Measurements from ENCODE around the gene DMTF1.
"Not testable (repeated sequence)": the region's sequence is repeated elsewhere in the genome, so short reads cannot be mapped to it uniquely, and the experiment has no call there.

Gene DMTF1

DNA sequence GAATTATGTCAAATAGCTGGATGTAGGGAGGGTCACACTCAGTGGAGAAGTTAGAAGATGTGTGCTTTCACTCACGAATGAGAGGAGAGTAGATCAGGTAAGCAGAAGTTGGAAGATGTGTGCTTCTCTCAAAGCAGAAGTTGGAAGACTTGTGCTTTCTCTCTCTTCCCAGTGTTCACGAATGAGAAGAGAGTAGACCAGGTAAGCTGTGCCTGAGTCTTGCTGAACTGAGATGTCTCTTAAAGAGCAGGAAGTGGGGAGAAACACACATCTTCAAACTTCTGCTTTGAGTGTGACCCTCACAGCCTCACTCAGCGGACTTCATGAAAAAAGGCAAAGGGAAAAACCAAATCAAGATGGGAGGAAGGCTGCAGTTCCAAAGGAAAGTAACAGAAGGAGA is 74.2 kb downstream of the DMTF1 start:
- no peak for DNase-seq (ENCODE audit: low read depth)

GRCh38 chr7:87231258-87231657 is 79.0 kb downstream of the DMTF1 start:
- DNase-seq (ENCODE audit: low read depth), result no peak

DNA sequence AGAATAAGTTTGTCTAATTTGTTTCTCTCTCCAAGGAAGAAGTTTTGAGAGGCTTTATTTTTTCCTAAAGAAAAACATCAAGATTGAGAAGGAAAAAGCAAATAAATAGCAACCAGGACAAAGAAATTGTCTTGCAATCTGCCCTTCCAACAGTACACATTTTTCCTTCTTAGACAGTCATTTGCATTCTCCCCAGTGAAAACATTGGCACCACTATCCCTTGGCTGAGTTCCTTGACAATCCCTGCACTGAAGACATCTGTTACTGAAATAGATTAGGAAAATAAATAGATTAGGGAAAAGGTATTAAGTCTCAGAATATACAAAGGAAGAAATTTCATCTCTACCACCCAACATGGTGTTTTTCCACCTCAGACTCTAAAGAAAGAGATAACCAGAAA is 79.5 kb downstream of the DMTF1 start:
- DNase-seq (ENCODE audit: low read depth), result no peak

DNA sequence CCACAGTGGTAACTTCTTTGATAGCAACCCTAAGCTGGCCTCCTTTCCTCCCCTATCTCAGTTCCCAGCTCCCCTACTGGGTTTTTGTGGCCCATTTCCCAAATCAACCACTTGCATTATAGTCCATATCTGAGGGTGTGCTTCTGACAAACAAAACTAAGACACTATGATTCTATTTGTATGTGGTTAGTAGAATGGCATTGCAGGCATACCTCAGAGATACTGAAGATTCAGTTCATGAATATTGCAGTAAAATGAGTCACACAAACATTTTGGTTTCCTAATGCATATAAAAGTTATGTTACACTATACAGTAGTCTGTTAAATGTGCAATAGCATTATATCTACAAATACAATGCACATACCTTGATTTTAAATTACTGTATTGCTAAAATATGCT is 82.7 kb downstream of the DMTF1 start:
- no peak for DNase-seq (ENCODE audit: low read depth)

DNA sequence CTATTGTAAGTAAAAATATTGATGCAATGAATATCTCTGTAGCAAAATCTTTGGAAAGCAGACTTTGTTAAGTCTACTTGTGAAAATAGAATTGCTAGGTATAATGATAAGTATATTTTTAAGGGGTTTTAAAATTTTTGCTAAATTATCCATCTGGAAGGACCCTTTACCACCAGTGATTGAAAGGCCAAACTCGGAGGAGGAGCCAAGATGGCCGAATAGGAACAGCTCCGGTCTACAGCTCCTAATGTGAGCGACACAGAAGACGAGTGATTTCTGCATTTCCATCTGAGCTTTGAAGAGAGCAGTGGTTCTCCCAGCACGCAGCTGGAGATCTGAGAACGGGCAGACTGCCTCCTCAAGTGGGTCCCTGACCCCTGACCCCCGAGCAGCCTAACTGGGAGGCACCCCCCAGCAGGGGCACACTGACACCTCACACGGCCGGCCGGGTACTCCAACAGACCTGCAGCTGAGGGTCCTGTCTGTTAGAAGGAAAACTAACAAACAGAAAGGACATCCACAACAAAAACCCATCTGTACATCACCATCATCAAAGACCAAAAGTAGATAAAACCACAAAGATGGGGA is 86.3 kb downstream of the DMTF1 start:
- DNase-seq (ENCODE audit: low read depth), result not testable (repeated sequence)

DNA sequence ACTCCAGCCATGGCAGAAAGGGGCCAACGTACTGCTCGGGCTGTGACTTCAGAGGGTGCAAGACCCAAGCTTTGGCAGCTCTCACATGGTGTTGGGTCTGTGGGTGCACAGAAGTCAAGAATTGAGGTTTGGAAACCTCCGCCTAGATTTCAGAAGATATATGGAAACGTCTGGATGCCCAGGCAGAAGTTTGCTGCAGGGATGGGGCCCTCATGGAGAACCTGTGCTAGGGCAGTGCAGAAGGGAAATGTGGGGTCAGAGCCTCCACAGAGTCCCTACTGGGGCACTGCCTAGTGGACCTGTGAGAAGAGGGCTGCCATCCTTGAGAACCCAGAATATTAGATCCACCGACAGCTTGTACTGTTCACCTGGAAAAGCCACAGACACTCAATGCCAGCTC is 93.4 kb downstream of the DMTF1 start:
- not testable (repeated sequence) for DNase-seq (ENCODE audit: low read depth)

Data from activated T-cell treated with anti-CD3 and anti-CD28 coated beads for 48 hours (primary cell).